SH-SY5Y (cell line): ENCODE data around the gene PES1.
A peak's percentile ranks its signal among the peaks of the same experiment; 100 is the strongest.

Source experiments
- GATA2 ChIP-seq: IDR thresholded peaks from 2 replicates; pipeline ENCODE4 v1.6.1; 2011; ENCODE audit warnings: mild to moderate bottlenecking, low read depth, low read length
- GATA3 ChIP-seq: IDR thresholded peaks from 2 replicates; pipeline ENCODE4 v1.6.1; 2011; ENCODE audit warnings: low read depth, mild to moderate bottlenecking, low read length, moderate library complexity

The PES1 gene

DNA sequence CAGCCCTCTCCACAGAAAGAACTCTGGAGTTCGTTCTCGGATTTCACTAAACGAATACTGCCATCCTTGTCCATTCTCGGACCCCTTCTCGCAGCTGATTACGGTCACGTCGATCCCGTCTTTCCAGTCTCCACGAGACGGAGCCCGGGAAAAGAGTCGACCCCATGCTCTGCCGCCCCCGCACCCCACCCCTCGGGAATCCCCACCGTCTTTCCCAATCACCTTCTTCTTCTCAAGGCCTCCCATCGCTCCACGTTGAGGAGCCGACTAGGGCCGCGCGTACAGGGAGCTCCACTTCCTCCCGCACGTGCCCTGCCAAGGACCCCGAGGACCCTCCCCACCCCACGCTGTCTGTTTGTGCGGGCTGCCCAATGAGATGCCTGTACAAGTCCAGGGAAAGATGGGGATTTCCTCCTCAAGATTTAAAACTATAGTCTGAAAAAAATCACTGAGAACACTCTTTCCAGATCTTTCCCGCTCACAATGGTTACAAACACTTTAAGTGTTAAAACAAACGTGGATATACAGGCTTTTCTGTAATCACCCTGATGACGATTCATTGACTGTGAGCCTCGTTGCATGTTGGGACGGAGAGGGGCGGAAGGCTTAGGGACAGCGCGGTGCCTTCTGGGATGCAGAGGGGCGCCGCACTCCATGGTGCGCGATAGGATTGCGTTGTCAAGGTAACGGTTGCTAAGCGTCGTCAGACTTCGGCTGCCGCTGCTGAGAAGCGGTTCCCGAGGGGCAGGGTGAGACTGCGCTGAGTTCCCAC, at the start of gene PES1:
Gene PES1 (minus strand): TSS at position 323 of the 772 bp plus-strand sequence. CDS start 77 bp downstream, at position 246.
- TF ChIP-seq GATA3 = no peak
- peak; percentile 17; the same call in 1 of the 2 replicates for TF ChIP-seq GATA2

DNA sequence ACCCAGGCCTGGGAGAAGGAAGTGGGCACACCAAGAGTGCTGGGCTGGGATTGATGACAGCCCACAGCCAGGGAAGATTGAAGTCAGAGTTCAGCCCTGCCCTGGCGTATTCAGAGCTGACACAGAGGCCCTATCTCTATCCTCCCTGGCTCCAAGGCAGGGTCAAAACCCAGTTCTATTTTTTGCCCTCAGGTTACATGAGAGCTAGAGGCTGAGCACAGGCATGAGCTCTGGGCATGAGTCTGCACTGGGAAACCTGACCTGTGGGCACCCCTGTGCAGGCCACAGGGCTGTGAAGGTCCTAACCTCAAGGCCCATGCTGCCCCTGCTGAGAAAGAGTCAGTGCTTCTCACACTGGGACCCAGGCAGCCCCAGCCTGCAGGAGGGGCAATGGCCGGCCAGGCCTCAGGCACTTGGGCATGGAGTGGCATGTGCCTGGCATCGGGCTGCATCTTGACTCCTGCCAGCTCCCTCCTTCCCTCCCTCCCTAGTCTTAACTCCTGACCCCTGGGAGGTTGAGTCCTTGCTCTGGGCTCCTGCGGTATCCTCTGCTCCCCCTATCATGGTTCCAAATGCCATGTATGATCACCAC, 49.2 kb upstream of the PES1 start:
- TF ChIP-seq GATA2 (no peak), GATA3 (no peak)

DNA sequence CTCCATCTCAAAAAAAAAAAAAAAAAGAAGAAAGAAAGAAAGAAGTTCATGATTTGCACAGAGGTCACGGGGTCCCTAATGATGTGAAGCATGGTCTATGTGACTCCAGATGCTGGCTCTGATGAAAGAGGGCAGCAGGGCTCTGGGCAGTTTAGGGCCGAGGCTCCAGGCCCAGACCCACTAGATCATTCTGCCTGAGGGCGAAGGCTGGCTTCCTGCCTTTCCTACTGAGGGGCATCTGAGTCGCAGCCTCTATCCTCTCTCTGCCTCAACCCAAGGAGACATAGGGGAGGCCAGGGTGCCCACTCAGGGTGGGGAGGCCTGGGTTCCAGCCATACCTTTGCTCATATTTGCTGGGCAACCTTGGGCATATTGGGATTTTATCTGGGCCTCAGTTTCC, 48.7 kb upstream of the PES1 start:
- TF ChIP-seq GATA3 (no peak), GATA2 (no peak)

DNA sequence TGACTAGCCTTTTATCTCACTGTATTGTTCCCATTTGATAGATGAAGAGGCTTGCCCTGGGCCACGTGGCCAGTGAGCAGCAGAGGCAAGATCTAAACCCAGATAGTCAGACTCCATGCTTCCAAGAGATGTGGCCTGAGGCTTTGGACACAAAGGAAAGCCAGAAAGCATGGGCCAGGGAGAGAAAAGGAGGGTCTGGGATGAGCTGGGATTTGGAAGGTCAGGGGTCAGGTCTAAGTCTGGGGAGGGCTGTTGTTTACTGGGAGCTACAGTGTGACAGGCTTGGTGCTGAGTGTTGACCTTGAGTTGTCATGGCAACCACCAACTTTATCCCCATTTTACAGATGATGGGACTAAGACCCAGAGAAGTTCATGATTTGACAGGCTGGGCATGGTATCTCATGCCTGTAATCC, 46.0 kb upstream of the PES1 start:
- TF ChIP-seq GATA3 (no peak; the same call in 1 of the 2 replicates), GATA2 (peak; percentile 88)

DNA sequence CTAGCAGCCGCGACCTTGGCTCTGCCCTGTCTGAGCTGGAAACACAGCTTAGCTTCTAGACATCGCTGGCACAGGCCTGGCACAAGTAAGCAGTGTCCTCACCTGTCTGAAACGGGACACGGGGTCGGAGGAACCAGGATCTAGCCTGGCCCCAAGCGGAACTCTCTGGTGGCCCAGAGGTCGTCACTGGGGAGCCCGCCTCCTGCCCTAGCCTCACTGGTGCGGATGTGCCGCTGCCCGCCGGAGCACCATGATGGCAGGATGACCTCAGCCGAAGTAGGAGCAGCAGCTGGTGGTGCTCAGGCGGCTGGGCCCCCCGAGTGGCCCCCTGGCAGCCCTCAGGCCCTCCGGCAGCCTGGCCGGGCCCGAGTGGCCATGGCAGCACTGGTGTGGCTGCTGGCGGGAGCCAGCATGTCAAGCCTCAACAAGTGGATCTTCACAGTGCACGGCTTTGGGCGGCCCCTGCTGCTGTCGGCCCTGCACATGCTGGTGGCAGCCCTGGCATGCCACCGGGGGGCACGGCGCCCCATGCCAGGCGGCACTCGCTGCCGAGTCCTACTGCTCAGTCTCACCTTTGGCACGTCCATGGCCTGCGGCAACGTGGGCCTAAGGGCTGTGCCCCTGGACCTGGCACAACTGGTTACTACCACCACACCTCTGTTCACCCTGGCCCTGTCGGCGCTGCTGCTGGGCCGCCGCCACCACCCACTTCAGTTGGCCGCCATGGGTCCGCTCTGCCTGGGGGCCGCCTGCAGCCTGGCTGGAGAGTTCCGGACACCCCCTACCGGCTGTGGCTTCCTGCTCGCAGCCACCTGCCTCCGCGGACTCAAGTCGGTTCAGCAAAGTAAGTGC, 44.7 kb upstream of the PES1 start:
- no peak for TF ChIP-seq GATA3
- no peak for TF ChIP-seq GATA2

DNA sequence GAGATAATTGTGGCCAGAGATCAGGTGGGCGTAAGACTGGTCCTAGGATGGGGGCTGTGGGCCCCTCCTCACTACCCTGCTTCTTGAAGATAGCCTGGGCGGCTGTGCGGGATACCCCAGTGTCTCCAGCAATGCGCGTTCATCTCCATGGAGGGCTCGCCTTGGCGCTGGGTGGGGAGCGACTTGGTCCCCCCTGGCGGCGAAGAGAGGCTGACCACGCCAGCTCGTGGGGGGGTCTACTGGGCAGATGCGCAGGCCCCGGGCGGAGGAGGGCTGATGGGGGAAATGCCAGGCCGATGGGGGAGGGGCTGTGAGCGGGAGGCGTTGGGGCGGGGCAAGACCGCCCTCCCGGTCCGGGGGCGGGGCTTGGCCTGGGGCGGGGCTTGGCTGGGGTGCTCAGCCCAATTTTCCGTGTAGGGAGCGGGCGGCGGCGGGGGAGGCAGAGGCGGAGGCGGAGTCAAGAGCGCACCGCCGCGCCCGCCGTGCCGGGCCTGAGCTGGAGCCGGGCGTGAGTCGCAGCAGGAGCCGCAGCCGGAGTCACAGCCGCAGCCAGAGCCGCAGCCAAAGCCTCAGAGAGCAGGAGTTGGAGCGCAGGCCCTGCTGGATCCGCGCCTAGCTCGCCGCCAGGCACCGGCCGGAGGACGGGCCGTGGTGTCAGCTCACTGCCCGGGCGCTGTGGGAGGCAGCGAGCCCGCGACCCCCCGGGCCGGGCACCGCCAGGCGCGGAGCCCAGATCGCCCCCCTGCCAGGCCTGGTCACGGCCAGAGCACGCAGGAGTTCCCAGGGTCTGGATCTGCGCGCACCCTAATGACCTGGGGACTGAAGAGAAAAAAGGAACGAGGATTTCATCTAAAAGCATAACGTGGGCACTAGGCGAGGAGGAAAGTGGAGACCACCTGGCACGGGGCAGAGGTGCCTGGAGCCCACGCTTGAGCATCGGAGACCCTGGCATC, 43.8 kb upstream of the PES1 start, which contains the start of gene SLC35E4:
Gene SLC35E4 (plus strand): TSS at position 509 of the 953 bp plus-strand sequence. CDS start 670 bp downstream, outside the sequence.
- TF ChIP-seq GATA3 (no peak), GATA2 (no peak)

DNA sequence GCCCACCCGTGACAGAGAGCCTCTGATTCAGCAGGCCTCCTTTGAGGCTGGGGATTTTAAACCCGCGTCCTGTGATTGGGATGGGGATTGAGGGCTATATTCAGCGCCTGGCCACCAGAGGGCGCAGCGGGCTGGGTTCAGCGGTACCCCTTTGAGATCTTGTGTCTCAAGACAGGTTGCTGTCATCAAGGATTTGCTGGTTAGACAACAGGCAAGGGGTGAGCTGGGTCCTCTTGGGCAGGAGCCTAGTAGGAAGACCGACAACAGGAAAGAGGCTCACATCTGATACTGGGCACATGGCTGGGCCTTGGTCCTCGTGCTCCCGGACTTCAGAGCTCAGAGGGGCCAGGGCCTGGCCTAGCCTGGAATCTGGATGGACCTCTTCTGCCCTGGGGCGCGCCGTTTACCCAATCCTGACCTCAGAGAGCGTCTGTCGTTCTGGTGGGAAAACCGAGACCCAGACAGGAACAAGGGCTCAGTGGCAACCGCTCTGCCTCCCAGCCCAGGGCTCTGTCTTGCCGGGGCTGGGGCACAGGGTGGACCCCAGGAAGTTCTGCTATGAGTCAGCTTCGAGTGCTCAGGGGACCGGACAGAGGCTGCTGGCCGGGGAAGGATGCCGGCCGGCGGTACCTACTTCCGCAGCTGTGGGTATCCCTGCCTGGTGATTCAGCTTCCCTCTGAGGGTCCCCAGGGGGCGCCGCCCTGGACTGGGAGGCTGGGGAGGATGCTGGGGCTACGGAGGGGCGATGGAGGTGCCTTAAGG, 42.9 kb upstream of the PES1 start:
- no peak for TF ChIP-seq GATA3
- TF ChIP-seq GATA2 = no peak

DNA sequence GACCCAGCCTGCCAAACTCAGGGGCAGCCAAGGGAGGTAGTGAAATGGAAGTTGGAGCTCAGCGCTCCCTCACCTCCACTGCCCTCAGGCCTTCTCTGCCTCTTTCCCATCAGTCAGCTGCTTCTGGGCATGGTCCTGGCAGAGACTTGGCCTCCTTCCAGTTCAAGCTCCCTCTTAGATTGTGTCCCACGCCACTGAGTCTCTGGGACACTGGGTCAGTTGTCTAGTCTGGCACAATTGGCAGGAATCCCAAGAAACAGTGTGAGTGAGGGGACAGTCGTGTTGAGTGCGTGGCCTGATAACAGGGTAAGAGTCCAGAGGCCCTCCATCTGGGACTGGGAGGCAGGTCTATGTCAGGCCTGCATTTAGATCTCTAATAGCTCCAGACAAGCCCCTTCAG, 36.8 kb upstream of the PES1 start:
- TF ChIP-seq GATA3 = no peak
- TF ChIP-seq GATA2 = 0 out of 2 replicates have a peak, but pooled peaks have one; percentile 45

DNA sequence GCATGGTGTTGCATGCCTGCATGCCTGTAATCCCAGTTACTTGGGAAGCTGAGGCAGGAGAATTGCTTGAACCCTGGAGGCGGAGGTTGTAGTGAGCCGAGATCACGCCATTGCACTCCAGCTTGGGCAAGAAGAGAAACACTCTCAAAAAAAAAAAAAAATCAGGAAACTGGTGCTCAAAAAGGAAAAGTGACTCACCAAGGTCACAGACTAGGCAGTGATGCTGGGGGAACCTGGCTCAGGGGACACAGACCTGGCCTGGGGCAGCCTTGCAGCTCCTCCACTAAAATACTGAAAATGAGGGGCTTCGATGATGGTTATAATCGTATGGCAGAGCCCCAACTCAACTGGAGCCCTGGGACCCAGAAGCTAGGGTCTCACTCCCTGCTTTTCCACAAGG, 35.8 kb upstream of the PES1 start:
- no peak for TF ChIP-seq GATA3
- TF ChIP-seq GATA2 = no peak

DNA sequence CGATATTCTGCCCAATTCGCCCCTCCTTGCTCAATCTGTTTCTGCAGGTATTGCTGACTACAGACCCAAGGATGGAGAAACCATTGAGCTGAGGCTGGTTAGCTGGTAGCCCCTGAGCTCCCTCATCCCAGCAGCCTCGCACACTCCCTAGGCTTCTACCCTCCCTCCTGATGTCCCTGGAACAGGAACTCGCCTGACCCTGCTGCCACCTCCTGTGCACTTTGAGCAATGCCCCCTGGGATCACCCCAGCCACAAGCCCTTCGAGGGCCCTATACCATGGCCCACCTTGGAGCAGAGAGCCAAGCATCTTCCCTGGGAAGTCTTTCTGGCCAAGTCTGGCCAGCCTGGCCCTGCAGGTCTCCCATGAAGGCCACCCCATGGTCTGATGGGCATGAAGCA, 34.7 kb upstream of the PES1 start:
- TF ChIP-seq GATA2 = no peak
- TF ChIP-seq GATA3 = no peak

DNA sequence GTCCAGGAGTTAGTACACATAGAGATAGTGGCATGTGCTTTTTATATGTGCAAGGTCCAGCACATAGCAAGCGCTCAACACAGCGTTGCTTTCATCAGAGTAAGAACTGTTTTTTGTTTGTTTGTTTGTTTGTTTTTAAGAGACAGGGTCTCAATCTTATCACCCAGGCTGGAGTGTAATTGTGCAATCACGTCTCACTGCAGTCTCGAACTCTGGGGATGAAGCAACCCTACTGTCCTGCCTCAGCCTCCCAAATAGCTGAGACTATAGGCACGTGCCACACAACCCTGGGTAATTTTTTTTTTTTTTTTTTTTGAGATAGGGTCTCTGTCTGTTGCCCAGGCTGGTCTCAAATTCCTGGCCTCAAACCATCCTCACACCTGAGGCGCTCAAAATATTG, 26.1 kb upstream of the PES1 start:
- TF ChIP-seq GATA2 (no peak), GATA3 (no peak)

DNA sequence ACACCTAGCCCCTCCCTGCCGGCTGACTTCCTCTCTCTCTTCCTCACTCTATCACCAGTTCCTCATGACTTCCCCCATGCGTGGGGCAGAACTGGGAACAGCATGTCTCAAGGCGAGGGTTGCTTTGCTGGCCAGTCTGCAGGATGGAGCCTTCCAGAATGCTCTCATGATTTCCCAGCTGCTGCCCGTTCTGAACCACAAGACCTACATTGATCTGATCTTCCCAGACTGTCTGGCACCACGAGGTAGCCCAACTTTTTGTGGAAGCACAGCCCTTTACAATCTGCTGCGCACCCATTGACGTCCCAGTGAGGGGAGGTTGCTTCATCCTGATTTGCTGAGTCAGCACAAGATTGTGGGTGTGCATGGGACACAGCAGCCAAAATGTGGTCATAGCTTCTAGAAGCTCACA, 23.8 kb upstream of the PES1 start:
- TF ChIP-seq GATA3 (no peak), GATA2 (no peak)
